CD4-positive, alpha-beta T cell treated with Interleukin-6 for 4 hours (primary cell): Measurements from ENCODE around the gene FGD5.
A peak's percentile ranks its signal among the peaks of the same experiment; 100 is the strongest.

Experiments used
- DNase-seq: peaks from one replicate; pipeline ENCODE4 v3.0.0-alpha.2; 2020; ENCODE audit warnings: mixed read lengths

Gene FGD5

GRCh38 chr3:14831916-14832450 lies 13.2 kb downstream of the FGD5 start:
- no peak for DNase-seq

- DNase-seq, result no peak
These were observed 14.4 kb downstream of the FGD5 start for GRCh38 chr3:14832975-14833722.

GRCh38 chr3:14834121-14834520 lies 15.4 kb downstream of the FGD5 start:
- DNase-seq, result no peak

GRCh38 chr3:14834807-14835466 lies 16.2 kb downstream of the FGD5 start:
- no peak for DNase-seq

DNA sequence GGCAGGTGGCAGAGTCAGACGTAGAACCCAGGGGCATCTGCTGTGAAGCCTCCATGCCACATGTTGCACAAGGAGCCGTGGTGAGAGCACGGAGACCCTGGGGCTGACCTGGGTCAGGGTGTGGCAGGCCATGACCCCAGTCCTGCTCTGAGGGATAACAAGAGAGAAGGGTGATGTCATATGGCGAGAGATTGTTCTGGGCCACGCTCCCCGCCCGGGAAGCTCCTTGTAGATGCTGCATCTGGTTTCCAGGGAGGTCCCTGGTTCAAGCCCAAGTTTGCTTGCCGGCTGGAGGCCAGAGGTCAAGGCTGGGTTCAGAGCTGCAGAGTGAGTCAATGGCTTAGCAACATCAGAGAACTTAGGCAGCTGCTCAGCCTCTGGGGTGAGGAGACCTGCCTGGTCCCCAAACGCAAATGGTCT lies 17.3 kb downstream of the FGD5 start:
- DNase-seq, result no peak

GRCh38 chr3:14837186-14837877 lies 18.6 kb downstream of the FGD5 start:
- DNase-seq, result no peak

DNA sequence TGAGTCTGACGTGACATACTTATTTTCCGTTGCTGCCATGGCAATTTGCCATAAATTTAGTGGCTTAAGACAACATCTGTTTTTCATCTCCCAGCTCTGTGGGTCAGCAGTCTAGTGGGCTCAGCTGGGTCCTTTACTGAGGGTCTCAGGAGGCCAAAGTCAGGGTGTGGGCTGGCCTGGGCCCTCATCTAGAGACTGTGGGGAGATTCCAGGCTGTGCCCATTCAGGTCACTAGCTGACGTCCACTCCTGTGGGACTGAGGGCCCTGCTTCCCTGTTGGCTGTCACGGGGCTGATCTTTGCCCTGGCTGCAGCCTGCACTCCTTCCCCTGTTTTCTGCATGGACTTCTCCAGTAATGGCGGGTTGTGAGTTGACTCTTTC lies 19.1 kb downstream of the FGD5 start:
- DNase-seq, result no peak

DNA sequence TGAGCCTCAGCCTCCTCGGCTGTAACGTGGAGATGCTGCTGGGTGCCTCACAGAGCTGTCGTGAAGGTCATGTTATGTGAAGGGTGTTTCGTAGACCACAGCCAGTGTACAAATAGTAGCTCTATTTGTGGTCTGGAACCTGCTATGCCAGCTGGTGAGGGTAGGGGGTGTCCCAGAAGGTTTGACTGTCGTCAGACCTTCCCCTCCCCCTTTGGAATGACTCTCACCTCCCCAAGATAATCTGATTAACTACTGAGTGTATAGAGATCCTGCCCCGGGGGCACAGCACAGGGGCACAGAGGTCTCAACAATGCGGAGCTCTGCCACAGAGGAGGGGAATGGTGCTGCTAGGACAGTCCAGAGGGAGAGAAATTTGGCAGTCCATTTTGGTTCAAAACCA lies 20.5 kb downstream of the FGD5 start:
- DNase-seq, result no peak

GRCh38 chr3:14841836-14842235 lies 23.1 kb downstream of the FGD5 start:
- DNase-seq, result no peak

- no peak for DNase-seq
These were observed 23.5 kb downstream of the FGD5 start for GRCh38 chr3:14842277-14842676.

GRCh38 chr3:14843321-14843720 lies 24.6 kb downstream of the FGD5 start:
- no peak for DNase-seq

DNA sequence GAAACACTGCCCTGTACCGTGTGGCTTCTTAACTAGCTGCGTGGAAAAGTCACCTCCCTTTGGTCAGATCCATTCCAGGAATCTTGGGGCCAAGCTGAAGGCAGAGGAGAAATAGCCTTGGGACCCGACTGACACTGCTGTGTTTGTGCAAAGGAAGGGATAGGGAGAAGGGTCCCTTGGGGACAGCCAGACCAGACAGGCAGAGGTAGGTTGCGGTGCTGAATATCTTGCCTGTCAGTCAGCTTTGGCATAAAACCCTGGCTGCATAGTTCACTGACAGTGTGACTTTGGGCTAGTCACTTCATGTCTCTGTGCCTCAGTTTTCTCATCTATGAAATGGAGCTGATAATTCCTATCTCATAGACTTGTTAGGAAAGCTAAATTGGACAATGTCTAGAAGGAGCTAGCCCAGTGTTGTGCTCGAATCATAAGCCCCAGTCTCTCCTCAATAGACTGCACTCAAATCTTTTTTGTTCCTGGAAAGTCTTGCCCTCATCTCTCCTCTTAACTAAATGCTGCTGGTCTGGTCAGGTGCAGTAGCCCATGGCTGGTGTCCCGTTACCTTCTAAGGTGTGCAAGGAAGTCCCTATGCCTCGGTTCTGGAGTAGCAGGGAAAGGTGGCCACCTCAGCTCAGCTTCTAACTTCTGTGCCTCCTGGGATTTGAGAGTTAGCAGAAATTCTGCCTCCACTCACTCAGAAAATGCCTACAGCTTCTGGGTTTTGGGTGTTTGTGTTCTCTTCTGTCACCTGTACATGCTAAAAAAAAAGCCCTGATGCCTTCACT lies 25.8 kb downstream of the FGD5 start:
- no peak for DNase-seq

- no peak for DNase-seq
These were observed 26.4 kb downstream of the FGD5 start for GRCh38 chr3:14845180-14845579.

- DNase-seq, result no peak
These were observed 27.1 kb downstream of the FGD5 start for GRCh38 chr3:14845826-14846225.

GRCh38 chr3:14846226-14846880 lies 27.6 kb downstream of the FGD5 start:
- no peak for DNase-seq

- peak; percentile 26 for DNase-seq
These were observed 29.1 kb downstream of the FGD5 start for GRCh38 chr3:14847613-14848541.

DNA sequence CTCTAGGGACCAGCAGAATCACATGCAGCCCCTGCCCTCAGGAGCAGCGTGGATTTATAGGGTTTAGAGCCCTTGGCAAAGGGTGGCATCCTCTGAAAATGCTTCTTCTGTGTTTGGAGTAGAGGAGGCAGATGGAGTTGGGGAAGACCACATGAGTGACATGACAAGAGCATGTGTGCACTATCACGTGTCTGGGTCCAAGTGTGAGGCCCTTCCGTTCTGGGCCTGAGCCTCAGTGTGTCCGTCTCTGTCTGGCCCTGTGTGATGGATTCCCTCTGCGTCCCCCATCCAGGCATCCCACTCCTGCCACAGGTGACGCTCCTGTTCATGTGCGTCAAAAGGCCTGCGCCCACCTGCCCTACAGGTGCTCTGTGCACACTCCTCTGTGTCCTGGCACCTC lies 30.1 kb downstream of the FGD5 start:
- DNase-seq, result no peak

DNA sequence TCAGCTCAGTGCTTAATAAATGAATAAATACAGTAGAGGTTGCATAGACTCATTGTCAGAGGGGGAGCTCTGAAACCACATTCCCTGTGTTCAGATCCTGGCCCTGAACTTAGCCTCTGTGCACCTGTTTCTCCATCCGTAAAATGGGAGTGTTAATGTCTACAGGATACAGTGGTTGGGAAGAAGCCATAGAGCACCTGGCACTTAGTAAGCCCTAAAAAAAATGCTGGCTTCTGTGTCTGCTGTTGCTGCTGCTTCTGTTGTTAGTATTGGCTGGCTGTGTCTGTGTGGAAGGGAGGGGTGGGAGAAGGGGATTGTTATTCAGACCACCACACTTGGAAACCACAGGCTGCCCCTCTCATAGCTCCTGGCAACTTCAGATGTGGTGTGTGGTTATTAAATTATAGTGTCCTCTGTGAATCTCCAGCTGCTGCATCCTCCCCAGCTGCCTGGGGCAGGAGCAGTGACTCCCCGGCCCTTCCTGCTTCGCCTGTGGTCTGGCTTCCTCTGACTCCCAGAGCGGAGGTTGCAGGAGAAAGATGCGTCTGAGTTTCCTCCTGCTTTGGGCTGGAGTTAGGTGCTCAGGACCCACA lies 31.0 kb downstream of the FGD5 start:
- no peak for DNase-seq

DNA sequence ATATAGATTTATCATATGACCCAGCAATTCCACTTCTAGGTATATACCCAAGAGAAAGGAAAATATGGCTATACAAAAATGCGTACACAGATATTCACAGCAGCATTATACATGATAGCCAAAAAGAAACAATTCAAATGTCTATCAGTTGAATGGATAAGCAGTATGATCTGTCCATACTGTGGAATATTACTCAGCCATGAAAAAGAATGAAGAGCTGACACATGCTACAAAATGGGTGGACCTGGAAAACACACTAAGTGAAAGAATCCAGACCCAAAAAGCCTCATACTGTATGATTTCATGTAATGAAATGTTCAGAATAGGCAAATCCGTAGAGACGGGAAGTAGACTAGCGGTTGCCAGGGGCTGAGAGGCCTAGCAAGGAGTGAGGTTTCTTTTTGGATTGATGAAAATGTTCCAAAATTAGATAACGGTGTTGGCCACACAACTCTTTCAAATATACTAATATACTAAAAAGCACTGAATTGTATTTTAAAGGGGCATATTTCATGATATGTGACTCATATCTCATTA lies 33.4 kb downstream of the FGD5 start:
- no peak for DNase-seq

GRCh38 chr3:14852717-14853116 lies 34.0 kb downstream of the FGD5 start:
- DNase-seq, result no peak
